Measurements from ENCODE around the gene THOC3.
"Not testable (repeated sequence)": the region's sequence is repeated elsewhere in the genome, so short reads cannot be mapped to it uniquely, and the experiment has no call there.

THOC3 gene

GRCh38 chr5:175997495-175997894, 29.4 kb upstream of the THOC3 start:
- H3K4me3 ChIP-seq (ENCODE audit: low read length in 2 of 2); H2AK5ac ChIP-seq (ENCODE audit: low read depth, low read length); H3K79me1 ChIP-seq (ENCODE audit: low read depth, low read length); H3K27me3 ChIP-seq (ENCODE audit: control insufficient read depth in 3 of 3, insufficient read depth in 3 of 3, low read depth in 1 of 3, low read length in 3 of 3); H3K23ac ChIP-seq (ENCODE audit: low read depth, low read length, poor library complexity); H3K4me1 ChIP-seq (ENCODE audit: control insufficient read depth in 2 of 2, insufficient read depth in 1 of 2, low read depth in 1 of 2, low read length in 2 of 2); H4K91ac ChIP-seq (ENCODE audit: low read depth, low read length, poor library complexity); H3K36me3 ChIP-seq (replicated peaks in 1 of 2; ENCODE audit: control insufficient read depth in 2 of 2, insufficient read depth in 2 of 2, low read length in 2 of 2); H3K27ac ChIP-seq (replicated peaks; ENCODE audit: low read length); H3K9me3 ChIP-seq (replicated peaks in 1 of 2; ENCODE audit: control insufficient read depth in 2 of 2, insufficient read depth in 1 of 2, low read depth in 1 of 2, low read length in 2 of 2); H3K4me2 ChIP-seq (ENCODE audit: insufficient read depth, low read length, poor library complexity, severe bottlenecking); H2BK5ac ChIP-seq (ENCODE audit: low read length); H2AFZ ChIP-seq (ENCODE audit: low read length); H2BK15ac ChIP-seq (ENCODE audit: low read length); DNase-seq (ENCODE audit: low spot score); H3K14ac ChIP-seq (ENCODE audit: low read length); H3K4ac ChIP-seq (ENCODE audit: low read length); H2BK12ac ChIP-seq (ENCODE audit: low read length); H3K18ac ChIP-seq (ENCODE audit: low read length); H4K8ac ChIP-seq (ENCODE audit: low read depth, low read length); H2BK120ac ChIP-seq (ENCODE audit: low read depth, low read length); H3K9ac ChIP-seq (ENCODE audit: low read depth, low read length, poor library complexity): not testable (repeated sequence)
- no CpG with 5 or more reads among the region's 4 CpGs for WGBS, 2 donors (ENCODE audit: extremely low coverage in 2 of 2, insufficient read length in 2 of 2, insufficient replicate concordance in 1 of 2)

GRCh38 chr5:175996791-175997190, 28.7 kb upstream of the THOC3 start:
- H3K23ac ChIP-seq (ENCODE audit: low read depth, low read length, poor library complexity); H2BK15ac ChIP-seq (ENCODE audit: low read length); H3K27ac ChIP-seq (replicated peaks; ENCODE audit: low read length); H3K4me3 ChIP-seq (ENCODE audit: low read length in 2 of 2); H2AFZ ChIP-seq (ENCODE audit: low read length); H2BK120ac ChIP-seq (ENCODE audit: low read depth, low read length); H3K9me3 ChIP-seq (replicated peaks in 1 of 2; ENCODE audit: control insufficient read depth in 2 of 2, insufficient read depth in 1 of 2, low read depth in 1 of 2, low read length in 2 of 2); H2AK5ac ChIP-seq (ENCODE audit: low read depth, low read length); H3K4ac ChIP-seq (ENCODE audit: low read length); H3K14ac ChIP-seq (ENCODE audit: low read length); H3K4me2 ChIP-seq (ENCODE audit: insufficient read depth, low read length, poor library complexity, severe bottlenecking); H3K18ac ChIP-seq (ENCODE audit: low read length); H2BK5ac ChIP-seq (ENCODE audit: low read length); H3K27me3 ChIP-seq (ENCODE audit: control insufficient read depth in 3 of 3, insufficient read depth in 3 of 3, low read depth in 1 of 3, low read length in 3 of 3); H4K8ac ChIP-seq (ENCODE audit: low read depth, low read length); DNase-seq (ENCODE audit: low spot score); H3K79me1 ChIP-seq (ENCODE audit: low read depth, low read length); H2BK12ac ChIP-seq (ENCODE audit: low read length); H3K4me1 ChIP-seq (ENCODE audit: control insufficient read depth in 2 of 2, insufficient read depth in 1 of 2, low read depth in 1 of 2, low read length in 2 of 2); H3K9ac ChIP-seq (ENCODE audit: low read depth, low read length, poor library complexity); H4K91ac ChIP-seq (ENCODE audit: low read depth, low read length, poor library complexity); H3K36me3 ChIP-seq (replicated peaks in 1 of 2; ENCODE audit: control insufficient read depth in 2 of 2, insufficient read depth in 2 of 2, low read length in 2 of 2): not testable (repeated sequence)
- no CpG with 5 or more reads among the region's 6 CpGs for WGBS, 2 donors (ENCODE audit: extremely low coverage in 2 of 2, insufficient read length in 2 of 2, insufficient replicate concordance in 1 of 2)

- H3K27me3 ChIP-seq (ENCODE audit: control insufficient read depth in 3 of 3, insufficient read depth in 3 of 3, low read depth in 1 of 3, low read length in 3 of 3); H4K8ac ChIP-seq (ENCODE audit: low read depth, low read length); H3K4me1 ChIP-seq (ENCODE audit: control insufficient read depth in 2 of 2, insufficient read depth in 1 of 2, low read depth in 1 of 2, low read length in 2 of 2); H3K9me3 ChIP-seq (replicated peaks in 1 of 2; ENCODE audit: control insufficient read depth in 2 of 2, insufficient read depth in 1 of 2, low read depth in 1 of 2, low read length in 2 of 2); H3K79me1 ChIP-seq (ENCODE audit: low read depth, low read length); H3K4me2 ChIP-seq (ENCODE audit: insufficient read depth, low read length, poor library complexity, severe bottlenecking); H3K36me3 ChIP-seq (replicated peaks in 1 of 2; ENCODE audit: control insufficient read depth in 2 of 2, insufficient read depth in 2 of 2, low read length in 2 of 2); H3K18ac ChIP-seq (ENCODE audit: low read length); H3K9ac ChIP-seq (ENCODE audit: low read depth, low read length, poor library complexity); H2BK5ac ChIP-seq (ENCODE audit: low read length); DNase-seq (ENCODE audit: low spot score); H3K14ac ChIP-seq (ENCODE audit: low read length); H3K4ac ChIP-seq (ENCODE audit: low read length); H3K27ac ChIP-seq (replicated peaks; ENCODE audit: low read length); H2AK5ac ChIP-seq (ENCODE audit: low read depth, low read length); H3K4me3 ChIP-seq (ENCODE audit: low read length in 2 of 2); H2BK12ac ChIP-seq (ENCODE audit: low read length); H2BK120ac ChIP-seq (ENCODE audit: low read depth, low read length); H2AFZ ChIP-seq (ENCODE audit: low read length); H2BK15ac ChIP-seq (ENCODE audit: low read length); H3K23ac ChIP-seq (ENCODE audit: low read depth, low read length, poor library complexity); H4K91ac ChIP-seq (ENCODE audit: low read depth, low read length, poor library complexity): not testable (repeated sequence)
- no CpG with 5 or more reads among the region's 6 CpGs for WGBS, 2 donors (ENCODE audit: extremely low coverage in 2 of 2, insufficient read length in 2 of 2, insufficient replicate concordance in 1 of 2)
Observed at GRCh38 chr5:175995506-175995905, 27.4 kb upstream of the THOC3 start.

- not testable (repeated sequence) for H3K79me1 ChIP-seq (ENCODE audit: low read depth, low read length); H3K4me3 ChIP-seq (ENCODE audit: low read length in 2 of 2); H3K27ac ChIP-seq (replicated peaks; ENCODE audit: low read length); H2BK15ac ChIP-seq (ENCODE audit: low read length); H3K18ac ChIP-seq (ENCODE audit: low read length); H2BK120ac ChIP-seq (ENCODE audit: low read depth, low read length); H2AK5ac ChIP-seq (ENCODE audit: low read depth, low read length); H3K23ac ChIP-seq (ENCODE audit: low read depth, low read length, poor library complexity); H2AFZ ChIP-seq (ENCODE audit: low read length); H3K4ac ChIP-seq (ENCODE audit: low read length); H3K27me3 ChIP-seq (ENCODE audit: control insufficient read depth in 3 of 3, insufficient read depth in 3 of 3, low read depth in 1 of 3, low read length in 3 of 3); H3K9ac ChIP-seq (ENCODE audit: low read depth, low read length, poor library complexity); H3K9me3 ChIP-seq (replicated peaks in 1 of 2; ENCODE audit: control insufficient read depth in 2 of 2, insufficient read depth in 1 of 2, low read depth in 1 of 2, low read length in 2 of 2); H3K14ac ChIP-seq (ENCODE audit: low read length); H3K4me1 ChIP-seq (ENCODE audit: control insufficient read depth in 2 of 2, insufficient read depth in 1 of 2, low read depth in 1 of 2, low read length in 2 of 2); H4K91ac ChIP-seq (ENCODE audit: low read depth, low read length, poor library complexity); H3K4me2 ChIP-seq (ENCODE audit: insufficient read depth, low read length, poor library complexity, severe bottlenecking); DNase-seq (ENCODE audit: low spot score); H2BK12ac ChIP-seq (ENCODE audit: low read length); H2BK5ac ChIP-seq (ENCODE audit: low read length); H4K8ac ChIP-seq (ENCODE audit: low read depth, low read length); H3K36me3 ChIP-seq (replicated peaks in 1 of 2; ENCODE audit: control insufficient read depth in 2 of 2, insufficient read depth in 2 of 2, low read length in 2 of 2)
- WGBS, 2 donors (ENCODE audit: extremely low coverage in 2 of 2, insufficient read length in 2 of 2, insufficient replicate concordance in 1 of 2): no CpG with 5 or more reads among the region's 17 CpGs
Observed at GRCh38 chr5:175979371-175979995, 11.4 kb upstream of the THOC3 start.
